ENCODE measurements around the gene VAMP3.

VAMP3 gene

DNA sequence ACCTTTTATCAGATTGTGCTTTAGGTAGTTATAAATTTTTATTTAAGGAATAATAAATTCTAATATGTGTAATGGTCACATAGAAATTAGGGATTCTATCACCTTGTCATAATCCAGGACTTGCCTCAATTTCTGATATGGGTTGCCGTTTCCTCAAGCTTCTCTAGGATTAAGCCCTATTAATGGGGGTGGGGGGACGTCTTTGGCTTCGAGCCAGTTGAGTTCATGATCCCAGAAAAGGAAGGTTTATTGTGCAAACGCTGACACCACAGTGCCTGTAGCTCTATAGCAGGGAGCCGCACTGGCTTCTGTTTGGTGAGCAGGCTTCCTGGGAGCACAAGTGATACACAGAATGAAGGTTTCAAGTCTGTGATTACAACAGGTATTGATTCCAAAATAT lies 22.0 kb upstream of the VAMP3 start:
- TF ChIP-seq, protein P1, sequence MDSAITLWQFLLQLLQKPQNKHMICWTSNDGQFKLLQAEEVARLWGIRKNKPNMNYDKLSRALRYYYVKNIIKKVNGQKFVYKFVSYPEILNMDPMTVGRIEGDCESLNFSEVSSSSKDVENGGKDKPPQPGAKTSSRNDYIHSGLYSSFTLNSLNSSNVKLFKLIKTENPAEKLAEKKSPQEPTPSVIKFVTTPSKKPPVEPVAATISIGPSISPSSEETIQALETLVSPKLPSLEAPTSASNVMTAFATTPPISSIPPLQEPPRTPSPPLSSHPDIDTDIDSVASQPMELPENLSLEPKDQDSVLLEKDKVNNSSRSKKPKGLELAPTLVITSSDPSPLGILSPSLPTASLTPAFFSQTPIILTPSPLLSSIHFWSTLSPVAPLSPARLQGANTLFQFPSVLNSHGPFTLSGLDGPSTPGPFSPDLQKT (IDR thresholded peaks at IDR 0.05; ENCODE audit: borderline replicate concordance, low read depth, low read length) = no peak
- TF ChIP-seq, protein P2, sequence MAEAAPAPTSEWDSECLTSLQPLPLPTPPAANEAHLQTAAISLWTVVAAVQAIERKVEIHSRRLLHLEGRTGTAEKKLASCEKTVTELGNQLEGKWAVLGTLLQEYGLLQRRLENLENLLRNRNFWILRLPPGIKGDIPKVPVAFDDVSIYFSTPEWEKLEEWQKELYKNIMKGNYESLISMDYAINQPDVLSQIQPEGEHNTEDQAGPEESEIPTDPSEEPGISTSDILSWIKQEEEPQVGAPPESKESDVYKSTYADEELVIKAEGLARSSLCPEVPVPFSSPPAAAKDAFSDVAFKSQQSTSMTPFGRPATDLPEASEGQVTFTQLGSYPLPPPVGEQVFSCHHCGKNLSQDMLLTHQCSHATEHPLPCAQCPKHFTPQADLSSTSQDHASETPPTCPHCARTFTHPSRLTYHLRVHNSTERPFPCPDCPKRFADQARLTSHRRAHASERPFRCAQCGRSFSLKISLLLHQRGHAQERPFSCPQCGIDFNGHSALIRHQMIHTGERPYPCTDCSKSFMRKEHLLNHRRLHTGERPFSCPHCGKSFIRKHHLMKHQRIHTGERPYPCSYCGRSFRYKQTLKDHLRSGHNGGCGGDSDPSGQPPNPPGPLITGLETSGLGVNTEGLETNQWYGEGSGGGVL (tag by site-specific recombination; IDR thresholded peaks at IDR 0.05) = no peak
- TF ChIP-seq MZF1 (tag by site-specific recombination; IDR thresholded peaks at IDR 0.05; ENCODE audit: borderline replicate concordance) = no peak
- TF ChIP-seq PRDM1 (tag by site-specific recombination; IDR thresholded peaks at IDR 0.05) = no peak
- no peak for TF ChIP-seq ZNF423 (tag by site-specific recombination; IDR thresholded peaks at IDR 0.05)
- no peak for TF ChIP-seq ZNF23 (tag by site-specific recombination; IDR thresholded peaks at IDR 0.05; ENCODE audit: borderline replicate concordance)
- TF ChIP-seq, protein P3, sequence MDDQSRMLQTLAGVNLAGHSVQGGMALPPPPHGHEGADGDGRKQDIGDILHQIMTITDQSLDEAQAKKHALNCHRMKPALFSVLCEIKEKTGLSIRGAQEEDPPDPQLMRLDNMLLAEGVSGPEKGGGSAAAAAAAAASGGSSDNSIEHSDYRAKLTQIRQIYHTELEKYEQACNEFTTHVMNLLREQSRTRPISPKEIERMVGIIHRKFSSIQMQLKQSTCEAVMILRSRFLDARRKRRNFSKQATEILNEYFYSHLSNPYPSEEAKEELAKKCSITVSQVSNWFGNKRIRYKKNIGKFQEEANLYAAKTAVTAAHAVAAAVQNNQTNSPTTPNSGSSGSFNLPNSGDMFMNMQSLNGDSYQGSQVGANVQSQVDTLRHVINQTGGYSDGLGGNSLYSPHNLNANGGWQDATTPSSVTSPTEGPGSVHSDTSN (CRISPR knock-in tag; IDR thresholded peaks at IDR 0.05) = no peak
- H3K27ac ChIP-seq (ENCODE audit: extremely low read depth, low read depth, low read length) = no peak overlapping the region
- H3K4me3 ChIP-seq (ENCODE audit: low read depth, low read length) = no peak overlapping the region
- ChIA-PET POLR2A (no interaction called here), CTCF (interaction anchor here (0.6 to 11.5 kb wide), 7 partner anchors 9 to 1063 kb away, joined by 3 to 519 read pairs (median 4); no protein-coding TSS in a partner anchor)
- H3K4me1 ChIP-seq (ENCODE audit: control insufficient read depth, insufficient read depth, low read length) = no peaks in the 10 kb centered on the region
- no peaks in the 10 kb centered on the region for H3K9me3 ChIP-seq (ENCODE audit: control insufficient read depth, insufficient read depth, low read depth, low read length)
- peaks cover 5 to 57% of the 10 kb centered on the region in 2 experiments; a peak in 2 of 3 replicates for H3K36me3 ChIP-seq (ENCODE audit: control insufficient read depth in 2 of 2, insufficient read depth in 1 of 2, low read length in 2 of 2)

DNA sequence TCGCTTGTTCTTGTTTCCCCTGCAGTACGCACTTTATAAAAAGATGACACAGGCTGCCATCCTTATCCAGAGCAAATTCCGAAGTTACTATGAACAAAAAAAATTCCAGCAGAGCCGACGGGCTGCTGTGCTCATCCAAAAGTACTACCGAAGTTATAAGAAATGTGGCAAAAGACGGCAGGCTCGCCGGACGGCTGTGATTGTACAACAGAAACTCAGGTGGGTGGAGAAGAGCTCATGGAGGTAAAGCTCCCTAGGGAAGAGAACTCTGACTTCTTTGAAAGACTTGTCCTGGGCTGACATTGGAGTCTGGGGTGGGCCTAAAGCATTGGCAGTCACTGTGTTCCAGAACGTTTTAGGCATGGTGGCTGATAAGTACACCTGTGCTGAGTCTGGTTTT lies 19.9 kb upstream of the VAMP3 start:
- POLR2A ChIA-PET = interaction anchor here (0.7 to 1.7 kb wide), 2 partner anchors 83 to 102 kb away, joined by 6 to 8 read pairs; no protein-coding TSS in a partner anchor
- Histone ChIP-seq H3K27ac (ENCODE audit: extremely low read depth, low read depth, low read length) (no peak overlapping the region), H3K36me3 (ENCODE audit: control insufficient read depth in 2 of 2, insufficient read depth in 1 of 2, low read length in 2 of 2) (peaks cover 5 to 41% of the 10 kb centered on the region in 2 experiments; a peak in 2 of 3 replicates), H3K4me1 (ENCODE audit: control insufficient read depth, insufficient read depth, low read length) (no peaks in the 10 kb centered on the region), H3K9me3 (ENCODE audit: control insufficient read depth, insufficient read depth, low read depth, low read length) (no peaks in the 10 kb centered on the region), H3K4me3 (ENCODE audit: low read depth, low read length) (no peak overlapping the region)
- CTCF ChIA-PET = interaction anchor here (0.7 to 11.5 kb wide), 7 partner anchors 11 to 83 kb away, joined by 3 to 519 read pairs (median 40); no protein-coding TSS in a partner anchor
- TF ChIP-seq ZNF366 (tag by site-specific recombination; conservative IDR thresholded peaks at IDR 0.05) (no peak), ZNF585B (tag by site-specific recombination; IDR thresholded peaks at IDR 0.05) (no peak), ZNF626 (tag by site-specific recombination; IDR thresholded peaks at IDR 0.05) (no peak), YY1 (tag by site-specific recombination; IDR thresholded peaks at IDR 0.05) (no peak), ZNF354C (tag by site-specific recombination; IDR thresholded peaks at IDR 0.05; ENCODE audit: borderline replicate concordance, low read depth) (no peak), ZNF600 (tag by site-specific recombination; IDR thresholded peaks at IDR 0.05) (0 out of 2 replicates have a peak, but pooled peaks have one; percentile 12), ZNF664 (tag by site-specific recombination; IDR thresholded peaks at IDR 0.05) (no peak)

DNA sequence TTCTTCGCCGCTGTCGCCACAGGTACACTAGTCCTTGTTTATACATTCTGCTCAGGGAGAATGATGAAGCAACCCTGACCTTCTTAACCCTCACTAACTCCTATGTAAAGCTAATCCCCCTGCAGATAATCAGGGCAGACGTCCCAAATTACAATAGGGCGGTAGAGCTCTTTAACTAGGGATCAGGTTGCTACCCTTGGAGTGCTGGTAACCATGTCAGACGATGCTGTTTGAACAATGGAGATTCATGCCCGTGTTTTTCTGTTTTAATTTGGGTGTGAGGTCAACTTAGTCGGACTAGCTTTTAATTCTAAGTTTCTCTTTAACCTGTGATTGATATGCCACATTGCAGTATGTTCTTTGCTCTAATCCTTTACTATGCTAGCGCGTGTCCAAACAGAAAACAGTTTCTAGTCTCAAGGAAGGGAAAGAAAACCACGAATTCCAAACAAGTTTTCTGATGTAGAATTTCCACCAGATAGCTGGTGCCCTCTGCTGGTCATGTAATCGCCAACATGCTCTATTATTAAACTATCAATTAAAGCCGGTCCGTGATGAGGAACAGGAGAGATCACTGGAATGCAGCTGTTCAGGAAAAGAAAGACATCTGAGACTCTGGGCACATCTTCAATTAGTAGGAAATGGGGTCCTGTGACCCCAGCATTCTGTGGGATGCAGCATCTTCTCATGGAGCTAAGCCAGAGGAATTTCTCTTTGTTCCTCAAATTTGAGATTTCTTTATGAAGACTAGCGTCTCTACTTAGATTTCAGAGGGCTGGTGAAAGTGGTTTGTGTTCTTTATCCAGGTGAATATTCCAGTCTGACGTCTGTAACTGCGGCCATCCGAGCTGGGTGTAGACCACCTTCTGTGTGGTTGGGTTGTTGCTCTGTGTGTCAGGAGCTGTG lies 18.3 kb upstream of the VAMP3 start:
- no peak overlapping the region for H3K27ac ChIP-seq (ENCODE audit: extremely low read depth, low read depth, low read length)
- CTCF ChIA-PET = interaction anchor here (0.5 to 11.5 kb wide), 43 partner anchors 12 to 984 kb away, joined by 3 to 519 read pairs (median 4); no protein-coding TSS in a partner anchor
- no peaks in the 10 kb centered on the region for H3K9me3 ChIP-seq (ENCODE audit: control insufficient read depth, insufficient read depth, low read depth, low read length)
- POLR2A ChIA-PET = interaction anchor here (0.6 to 1.7 kb wide), 3 partner anchors 84 to 264 kb away, joined by 3 to 8 read pairs (median 3); no protein-coding TSS in a partner anchor
- no peak overlapping the region for H3K4me3 ChIP-seq (ENCODE audit: low read depth, low read length)
- no peaks in the 10 kb centered on the region for H3K4me1 ChIP-seq (ENCODE audit: control insufficient read depth, insufficient read depth, low read length)
- peaks cover 10 to 30% of the 10 kb centered on the region in 2 experiments; a peak in 2 of 3 replicates for H3K36me3 ChIP-seq (ENCODE audit: control insufficient read depth in 2 of 2, insufficient read depth in 1 of 2, low read length in 2 of 2)
- TF ChIP-seq ZNF354C (tag by site-specific recombination; IDR thresholded peaks at IDR 0.05; ENCODE audit: borderline replicate concordance, low read depth) = no peak
- TF ChIP-seq ZEB2 (tag by site-specific recombination; IDR thresholded peaks at IDR 0.05) = no peak
- TF ChIP-seq, protein P3 (CRISPR knock-in tag; IDR thresholded peaks at IDR 0.05) = no peak
- TF ChIP-seq ZNF394 (tag by site-specific recombination; IDR thresholded peaks at IDR 0.05; ENCODE audit: borderline replicate concordance) = peak; percentile 41; the same call in 1 of the 2 replicates
- TF ChIP-seq ZBTB48 (tag by site-specific recombination; IDR thresholded peaks at IDR 0.05) = 0 out of 2 replicates have a peak, but pooled peaks have one; percentile 46
- peak; percentile 51; the same call in 1 of the 2 replicates for TF ChIP-seq WT1 (tag by site-specific recombination; IDR thresholded peaks at IDR 0.05)
- TF ChIP-seq, protein P4, sequence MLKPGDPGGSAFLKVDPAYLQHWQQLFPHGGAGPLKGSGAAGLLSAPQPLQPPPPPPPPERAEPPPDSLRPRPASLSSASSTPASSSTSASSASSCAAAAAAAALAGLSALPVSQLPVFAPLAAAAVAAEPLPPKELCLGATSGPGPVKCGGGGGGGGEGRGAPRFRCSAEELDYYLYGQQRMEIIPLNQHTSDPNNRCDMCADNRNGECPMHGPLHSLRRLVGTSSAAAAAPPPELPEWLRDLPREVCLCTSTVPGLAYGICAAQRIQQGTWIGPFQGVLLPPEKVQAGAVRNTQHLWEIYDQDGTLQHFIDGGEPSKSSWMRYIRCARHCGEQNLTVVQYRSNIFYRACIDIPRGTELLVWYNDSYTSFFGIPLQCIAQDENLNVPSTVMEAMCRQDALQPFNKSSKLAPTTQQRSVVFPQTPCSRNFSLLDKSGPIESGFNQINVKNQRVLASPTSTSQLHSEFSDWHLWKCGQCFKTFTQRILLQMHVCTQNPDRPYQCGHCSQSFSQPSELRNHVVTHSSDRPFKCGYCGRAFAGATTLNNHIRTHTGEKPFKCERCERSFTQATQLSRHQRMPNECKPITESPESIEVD (tag by site-specific recombination; IDR thresholded peaks at IDR 0.05) = 0 out of 2 replicates have a peak, but pooled peaks have one; percentile 14
- TF ChIP-seq YY1 (tag by site-specific recombination; IDR thresholded peaks at IDR 0.05) = no peak
- TF ChIP-seq PRDM1 (tag by site-specific recombination; IDR thresholded peaks at IDR 0.05) = peak; percentile 36; the same call in 1 of the 2 replicates
- peak; percentile 57; the same call in 1 of the 2 replicates for TF ChIP-seq ZNF501 (tag by site-specific recombination; IDR thresholded peaks at IDR 0.05)
- peak; percentile 87 for TF ChIP-seq SP7 (tag by site-specific recombination; IDR thresholded peaks at IDR 0.05)

All from HEK293 (cell line).